Muscle of leg (tissue), 11 donors: ENCODE measurements around the gene NXPH1. TPM values are rescaled to one million over a fixed set of nuclear protein-coding genes. Genes with fewer than 3 reads are reported as not detected.
A peak's percentile ranks its signal among the peaks of the same experiment; 100 is the strongest.

ENCODE experiments used
- DNase-seq: peaks from one replicate; pipeline ENCODE4 v3.0.0; 2013
- H3K27ac ChIP-seq: one replicate; pipeline ENCODE4 v1.5.1; 2013; ENCODE audit warnings: mild to moderate bottlenecking, low read length, control low read depth
- H3K27me3 ChIP-seq: one replicate; pipeline ENCODE4 v1.6.1; 2013; ENCODE audit warnings: low read length; ENCODE audit not compliant: control insufficient read depth, insufficient read depth
- H3K36me3 ChIP-seq: one replicate; pipeline ENCODE4 v1.6.1; 2013; ENCODE audit warnings: low read length; ENCODE audit not compliant: control insufficient read depth, insufficient read depth
- H3K4me1 ChIP-seq: one replicate; pipeline ENCODE4 v1.6.1; 2013; ENCODE audit warnings: low read length; ENCODE audit not compliant: control insufficient read depth, insufficient read depth
- H3K4me3 ChIP-seq: one replicate; pipeline ENCODE4 v1.5.1; 2013; ENCODE audit warnings: low read length, control low read depth
- H3K9me3 ChIP-seq: replicated peaks from 2 replicates; pipeline ENCODE4 v1.6.1; 2013; ENCODE audit warnings: low read depth, low read length; ENCODE audit not compliant: control insufficient read depth
- WGBS: methylation state at CpG from one replicate; pipeline ENCODE4 v1.1.5; 2013; ENCODE audit warnings: missing lambda C conversion rate; ENCODE audit not compliant: insufficient coverage; 5-methylcytosine and 5-hydroxymethylcytosine counted together
- polyA plus RNA-seq, 8 donors: library from polyadenylated mRNA; unstranded; fragments of 120-200 nt; gene quantifications; one replicate each; pipeline versions ENCODE4 v1.2.1 to v1.2.3, GENCODE V29; 2013; ENCODE audit warnings: inconsistent platforms in 1 of 8, low replicate concordance in 1 of 8; ENCODE audit not compliant: insufficient read length in 8 of 8, insufficient read depth in 1 of 8
- total RNA-seq: library from RNA; stranded (reverse); fragments of 120-200 nt; gene quantifications from one replicate; pipeline ENCODE4 v1.2.4, GENCODE V29; 2013

Gene NXPH1
- total and polyA plus RNA-seq, 9 donors, result 0.28 TPM; not detected in 8

DNA sequence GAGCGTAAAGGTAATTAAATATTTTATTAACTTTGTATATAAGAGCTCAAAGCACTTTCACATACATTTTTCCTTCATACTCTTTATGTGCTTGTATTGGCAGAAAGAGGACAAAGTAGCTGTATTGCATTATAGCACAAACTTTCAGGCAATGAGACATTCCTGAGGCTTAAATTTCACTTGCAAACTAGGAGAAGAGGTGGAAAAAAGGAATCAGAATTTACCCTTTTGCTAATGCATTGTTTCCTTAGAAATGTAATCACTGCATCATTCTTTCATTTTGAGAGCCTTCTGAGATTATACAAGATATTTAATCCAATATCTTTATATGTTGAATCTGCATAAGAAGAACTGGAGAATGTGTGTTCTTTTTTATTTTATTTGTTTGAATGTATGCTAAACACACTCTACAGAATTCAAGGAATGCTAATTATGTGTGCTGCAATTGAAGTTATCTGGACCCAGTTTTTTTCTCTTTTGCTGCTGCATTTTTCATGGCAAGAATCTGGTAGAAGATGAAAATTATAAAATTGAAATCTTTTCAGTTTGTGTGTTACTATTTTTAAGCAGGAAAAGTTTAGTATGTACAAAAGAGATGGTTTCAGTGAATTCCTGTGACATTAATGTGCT, 185.1 kb downstream of the NXPH1 start:
- no peak overlapping the region for H3K4me3 ChIP-seq
- DNase-seq, result peak; percentile 2
- WGBS, result no CpG with 5 or more reads among the region's 1 CpG
- no peaks in the 10 kb centered on the region for H3K36me3 ChIP-seq
- H3K4me1 ChIP-seq, result no peaks in the 10 kb centered on the region
- no peak overlapping the region for H3K27ac ChIP-seq
- H3K9me3 ChIP-seq, result no peaks in the 10 kb centered on the region
- no peaks in the 10 kb centered on the region for H3K27me3 ChIP-seq

DNA sequence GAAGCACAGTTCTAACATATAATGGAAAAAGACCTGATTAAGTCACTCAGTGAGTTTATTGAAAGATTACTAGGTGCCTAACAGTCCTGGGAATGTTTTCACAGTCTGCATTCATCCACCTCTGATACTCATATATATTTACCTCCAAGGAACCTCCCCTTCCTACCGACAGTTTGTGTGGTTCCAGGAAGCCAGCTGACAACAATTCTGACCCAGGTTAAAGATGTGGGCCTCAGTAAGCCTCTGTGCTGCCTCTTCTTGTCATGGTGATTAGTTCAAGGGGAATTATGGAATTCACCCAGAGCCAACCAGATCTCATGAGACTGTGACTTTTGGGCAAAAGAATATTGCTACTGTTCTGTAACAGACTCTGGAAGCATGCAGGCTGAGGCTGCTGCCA, 186.8 kb downstream of the NXPH1 start:
- H3K4me1 ChIP-seq, result no peaks in the 10 kb centered on the region
- H3K27me3 ChIP-seq, result no peaks in the 10 kb centered on the region
- H3K4me3 ChIP-seq, result no peak overlapping the region
- H3K9me3 ChIP-seq, result no peaks in the 10 kb centered on the region
- H3K27ac ChIP-seq, result no peak overlapping the region
- no CpG with 5 or more reads among the region's 1 CpG for WGBS
- no peaks in the 10 kb centered on the region for H3K36me3 ChIP-seq
- DNase-seq, result no peak

DNA sequence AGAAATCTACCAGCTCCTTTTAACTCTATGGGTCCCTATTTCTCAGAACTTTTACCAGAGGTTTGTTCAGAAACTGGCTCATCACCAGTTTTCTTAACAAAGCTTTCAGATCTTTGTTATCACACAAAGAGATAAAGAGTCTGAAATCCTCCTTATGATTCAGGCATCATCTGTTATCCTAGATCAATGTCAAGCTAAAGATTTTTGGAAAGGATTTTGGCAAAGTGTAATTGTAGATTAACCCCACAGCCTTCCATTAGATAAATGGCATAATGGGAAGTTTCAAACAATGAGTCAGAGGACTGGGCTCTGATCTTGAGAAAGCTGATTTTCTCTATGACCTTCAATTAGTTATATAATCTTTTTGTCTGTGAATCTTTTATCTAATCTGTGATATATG, 192.2 kb downstream of the NXPH1 start:
- no peaks in the 10 kb centered on the region for H3K27me3 ChIP-seq
- H3K27ac ChIP-seq, result no peak overlapping the region
- no peaks in the 10 kb centered on the region for H3K36me3 ChIP-seq
- H3K4me1 ChIP-seq, result no peaks in the 10 kb centered on the region
- no peaks in the 10 kb centered on the region for H3K9me3 ChIP-seq
- DNase-seq, result no peak
- no peak overlapping the region for H3K4me3 ChIP-seq

DNA sequence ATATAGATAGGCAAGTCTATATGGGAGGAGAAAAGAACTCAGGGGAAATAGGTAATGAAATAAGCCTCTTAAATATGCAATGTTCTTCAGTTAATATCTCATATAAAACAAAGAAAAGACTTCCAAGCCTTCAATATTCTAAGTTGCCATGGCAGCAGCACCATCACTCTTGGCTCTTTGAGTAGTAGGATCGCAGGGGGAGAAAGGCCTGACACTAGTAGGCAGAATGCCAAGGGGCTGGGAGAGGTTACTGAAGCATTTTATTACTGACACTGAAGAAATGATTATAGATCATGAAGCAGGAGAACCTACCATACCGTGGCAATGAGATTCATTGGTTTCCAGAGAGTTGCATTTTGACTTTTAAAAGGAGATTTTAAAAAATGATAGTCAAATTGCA, 193.9 kb downstream of the NXPH1 start:
- no peaks in the 10 kb centered on the region for H3K9me3 ChIP-seq
- no peaks in the 10 kb centered on the region for H3K27me3 ChIP-seq
- H3K4me1 ChIP-seq, result no peaks in the 10 kb centered on the region
- no peaks in the 10 kb centered on the region for H3K36me3 ChIP-seq
- H3K27ac ChIP-seq, result no peak overlapping the region
- no CpG with 5 or more reads among the region's 2 CpGs for WGBS
- DNase-seq, result no peak
- no peak overlapping the region for H3K4me3 ChIP-seq

DNA sequence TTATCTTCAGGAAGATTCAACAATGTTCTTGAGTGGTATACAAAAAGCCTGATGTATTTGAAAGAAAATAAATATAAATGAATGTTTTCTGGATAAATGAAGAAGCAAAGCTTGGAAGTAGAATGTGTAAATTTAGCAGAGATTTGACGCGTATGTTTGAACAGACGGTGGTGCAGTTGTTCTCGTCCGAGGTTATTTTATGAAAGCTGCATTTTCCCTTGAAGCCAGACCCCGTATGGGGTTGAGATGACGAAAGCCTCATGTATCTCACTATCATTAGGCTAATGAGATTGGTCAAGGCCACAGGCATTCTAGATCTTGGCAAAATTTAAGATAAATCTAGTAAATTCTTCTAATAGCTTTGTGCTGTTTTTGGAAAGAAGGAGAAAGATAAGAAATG, 195.2 kb downstream of the NXPH1 start:
- DNase-seq, result no peak
- Histone ChIP-seq H3K27ac (no peak overlapping the region), H3K4me3 (no peak overlapping the region), H3K36me3 (no peaks in the 10 kb centered on the region), H3K27me3 (no peaks in the 10 kb centered on the region), H3K9me3 (no peaks in the 10 kb centered on the region), H3K4me1 (no peaks in the 10 kb centered on the region)
- 88% methylated on average over 6 of the region's 7 CpGs for WGBS

DNA sequence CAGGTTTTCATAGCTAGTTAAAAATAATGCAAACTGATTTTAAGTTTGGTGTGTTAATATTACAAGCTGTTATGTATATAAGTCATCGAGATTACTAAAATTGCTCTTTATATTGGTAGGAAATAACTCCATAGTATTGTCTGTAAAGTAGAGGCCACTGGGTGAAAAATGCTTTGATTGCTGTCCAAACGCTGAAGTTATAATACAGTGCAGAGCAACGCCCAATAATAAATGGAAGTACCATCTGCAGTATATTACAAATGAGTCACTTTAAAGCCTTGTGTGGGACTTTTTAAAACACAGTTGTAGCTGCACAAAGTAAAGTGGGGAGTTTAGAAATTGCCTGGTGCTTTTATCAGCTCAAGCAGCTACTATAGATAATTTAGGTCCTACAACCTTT, 196.1 kb downstream of the NXPH1 start:
- Histone ChIP-seq H3K4me3 (no peak overlapping the region), H3K9me3 (no peaks in the 10 kb centered on the region), H3K27ac (no peak overlapping the region), H3K36me3 (no peaks in the 10 kb centered on the region), H3K4me1 (no peaks in the 10 kb centered on the region), H3K27me3 (no peaks in the 10 kb centered on the region)
- DNase-seq, result peak; percentile 25
- WGBS, result no CpG with 5 or more reads among the region's 3 CpGs

- no peaks in the 10 kb centered on the region for H3K27me3 ChIP-seq
- no peaks in the 10 kb centered on the region for H3K4me1 ChIP-seq
- 66% methylated on average over 4 of the region's 4 CpGs for WGBS
- H3K4me3 ChIP-seq, result no peak overlapping the region
- no peaks in the 10 kb centered on the region for H3K9me3 ChIP-seq
- no peak for DNase-seq
- H3K27ac ChIP-seq, result no peak overlapping the region
- H3K36me3 ChIP-seq, result no peaks in the 10 kb centered on the region
These were observed 203.9 kb downstream of the NXPH1 start for GRCh38 chr7:8637322-8637721.

- no peak overlapping the region for H3K27ac ChIP-seq
- H3K36me3 ChIP-seq, result no peaks in the 10 kb centered on the region
- WGBS, result 25% methylated on average over 3 of the region's 7 CpGs
- no peaks in the 10 kb centered on the region for H3K4me1 ChIP-seq
- no peak overlapping the region for H3K4me3 ChIP-seq
- no peaks in the 10 kb centered on the region for H3K27me3 ChIP-seq
- no peaks in the 10 kb centered on the region for H3K9me3 ChIP-seq
- DNase-seq, result peak; percentile 26
These were observed 204.7 kb downstream of the NXPH1 start for GRCh38 chr7:8638076-8638475.

GRCh38 chr7:8639668-8640067, 206.3 kb downstream of the NXPH1 start:
- H3K9me3 ChIP-seq, result no peaks in the 10 kb centered on the region
- H3K4me1 ChIP-seq, result no peaks in the 10 kb centered on the region
- no peaks in the 10 kb centered on the region for H3K36me3 ChIP-seq
- H3K27ac ChIP-seq, result no peak overlapping the region
- no peak for DNase-seq
- H3K27me3 ChIP-seq, result no peaks in the 10 kb centered on the region
- no CpG with 5 or more reads among the region's 5 CpGs for WGBS
- no peak overlapping the region for H3K4me3 ChIP-seq

DNA sequence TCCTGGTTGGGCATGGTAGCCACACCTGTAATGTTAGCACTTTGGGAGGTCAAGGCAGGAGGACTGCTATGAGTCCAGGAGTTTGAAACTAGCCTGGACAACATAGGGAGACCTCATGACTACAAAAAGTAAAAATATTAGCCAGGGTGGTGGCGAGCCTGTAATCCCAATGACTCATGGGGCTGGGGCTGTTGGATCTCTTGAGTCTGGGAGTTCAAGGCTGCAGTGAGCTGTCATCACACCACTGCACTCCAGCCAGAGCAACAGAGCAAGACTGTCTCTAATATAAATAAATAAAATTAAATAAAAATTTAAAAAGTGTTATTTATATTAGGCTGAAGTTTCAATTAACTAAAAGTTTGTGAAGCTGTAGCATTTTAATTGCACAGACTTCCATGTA, 207.3 kb downstream of the NXPH1 start:
- H3K36me3 ChIP-seq, result no peaks in the 10 kb centered on the region
- DNase-seq, result no peak
- WGBS, result no CpG with 5 or more reads among the region's 1 CpG
- no peaks in the 10 kb centered on the region for H3K27me3 ChIP-seq
- no peak overlapping the region for H3K27ac ChIP-seq
- H3K9me3 ChIP-seq, result no peaks in the 10 kb centered on the region
- H3K4me3 ChIP-seq, result no peak overlapping the region
- no peaks in the 10 kb centered on the region for H3K4me1 ChIP-seq
